Endothelial cell of umbilical vein (primary cell): ENCODE results near the gene SERPINI1. TPM values are rescaled to one million over a fixed set of nuclear protein-coding genes. Genes with fewer than 3 reads are reported as not detected.

ENCODE experiments used
- BruUV-seq: library from RNA; stranded (reverse); fragments of 400-500 nt; replicated peaks from 2 replicates; lab custom pipeline; 2021; lab: Mats Ljungman, UMichigan
- CTCF ChIA-PET: fragments of 300-600, 350-600 bp; sonication (Branson Sonifier 250); formaldehyde crosslinking; loops from one replicate; lab custom pipeline; 2021; ENCODE audit warnings: antibody characterized with exemption, inconsistent platforms; lab: Charles Lee
- POLR2A ChIA-PET: fragments of 300-600, 350-600 bp; sonication (Branson Sonifier 250); formaldehyde crosslinking; loops from one replicate; lab custom pipeline; 2021; ENCODE audit warnings: antibody characterized with exemption, inconsistent platforms; lab: Charles Lee
- DNase-seq: peaks from one replicate; pipeline ENCODE4 v3.0.0-alpha.2; 2011; ENCODE audit warnings: low read depth, low spot score
- FAIRE-seq: peaks from 2 replicates; lab custom pipeline; 2011; peaks lifted over from hg19 to GRCh38; lab: Jason Lieb, UNC
- H2AFZ ChIP-seq: 2 replicates; pipeline ENCODE4 v1.6.0; 2012; ENCODE audit warnings: low read depth, low read length, control low read depth, inconsistent platforms
- H3K27ac ChIP-seq: 2 replicates; pipeline ENCODE4 v1.5.1; 2011; ENCODE audit warnings: low read depth, mild to moderate bottlenecking, control low read depth, low read length, moderate library complexity; ENCODE audit not compliant: insufficient read depth
- H3K27me3 ChIP-seq, 2 experiments: 2 replicates each; pipeline versions ENCODE4 v1.6.0 to v1.6.1; 2011; ENCODE audit warnings: low read length in 2 of 2, mixed read lengths in 1 of 2; ENCODE audit not compliant: control insufficient read depth in 2 of 2, insufficient read depth in 2 of 2
- H3K36me3 ChIP-seq, 2 experiments: 2 replicates in 1 of 2; 3 replicates in 1 of 2; pipeline ENCODE4 v1.5.1; 2011; ENCODE audit warnings: low read length in 2 of 2, mild to moderate bottlenecking in 1 of 2, moderate library complexity in 1 of 2; ENCODE audit not compliant: control insufficient read depth in 2 of 2, insufficient read depth in 2 of 2; ENCODE audit errors: extremely low read depth in 1 of 2
- H3K4me1 ChIP-seq: 3 replicates; pipeline ENCODE4 v1.5.1; 2011; ENCODE audit warnings: mild to moderate bottlenecking, low read length; ENCODE audit not compliant: control insufficient read depth, insufficient read depth; ENCODE audit errors: extremely low read depth
- H3K4me2 ChIP-seq: 2 replicates; pipeline ENCODE4 v1.6.1; 2011; ENCODE audit warnings: low read length, control low read depth, mixed read lengths; ENCODE audit not compliant: insufficient read depth
- H3K4me3 ChIP-seq, 3 experiments: fragments of 200-600 bp in 1 of 3; sonication (generic), shearing (Covaris generic) in 1 of 3; replicated peaks in 1 of 3; 2 replicates each; pipeline ENCODE4 v1.5.1; 2011 to 2016; ENCODE audit warnings: control low read depth in 3 of 3, low read length in 3 of 3, mild to moderate bottlenecking in 2 of 3, inconsistent platforms in 1 of 3, low read depth in 1 of 3, moderate library complexity in 1 of 3; ENCODE audit not compliant: insufficient read depth in 1 of 3
- H3K79me2 ChIP-seq: 2 replicates; pipeline ENCODE4 v1.6.0; 2012; ENCODE audit warnings: low read length, inconsistent platforms; ENCODE audit not compliant: control insufficient read depth, insufficient read depth
- H3K9ac ChIP-seq: replicated peaks from 2 replicates; pipeline ENCODE3; 2011; ENCODE audit warnings: low read length, control low read depth; ENCODE audit not compliant: insufficient read depth; ENCODE audit errors: extremely low read depth
- H3K9me1 ChIP-seq: replicated peaks from 3 replicates; pipeline ENCODE4 v1.6.0; 2011; ENCODE audit warnings: mild to moderate bottlenecking, low read length; ENCODE audit not compliant: control insufficient read depth, insufficient read depth; ENCODE audit errors: extremely low read depth
- H3K9me3 ChIP-seq: replicated peaks from 2 replicates; pipeline ENCODE4 v1.5.1; 2012; ENCODE audit warnings: low read length, inconsistent platforms; ENCODE audit not compliant: control insufficient read depth, insufficient read depth
- H4K20me1 ChIP-seq: replicated peaks from 2 replicates; pipeline ENCODE3; 2011; ENCODE audit warnings: mild to moderate bottlenecking, low read length; ENCODE audit not compliant: control insufficient read depth, insufficient read depth; ENCODE audit errors: extremely low read depth
- JUN ChIP-seq: IDR thresholded peaks from 2 replicates; pipeline ENCODE4 v1.6.1; 2011; ENCODE audit warnings: borderline replicate concordance, low read depth; ENCODE audit not compliant: insufficient read length, insufficient read depth
- POLR2A ChIP-seq: IDR thresholded peaks from 2 replicates; pipeline ENCODE4 v1.6.1; 2012; ENCODE audit warnings: low read depth, mild to moderate bottlenecking, control low read depth, low read length
- POLR2AphosphoS5 ChIP-seq: IDR thresholded peaks from 2 replicates; pipeline ENCODE4 v1.6.1; 2012; ENCODE audit warnings: low read depth, mild to moderate bottlenecking, control low read depth, low read length, moderate library complexity; ENCODE audit not compliant: insufficient read depth
- dilution Hi-C: fragments of 300-500 bp; cut with MboI; formaldehyde crosslinking; loops from one replicate; pipeline ENCODE4 v1.15.0; 2019; ENCODE audit warnings: low sequenced_read_pairs; ENCODE audit not compliant: extremely low pct_ligation_motif_present
- intact Hi-C: fragments of 100-400 bp; cut with micrococcal nuclease; formaldehyde crosslinking; loops from one replicate; pipeline ENCODE4 v1.10.0; 2022
- polyA plus RNA-seq, 4 experiments: library from polyadenylated mRNA; depleted of rRNA in 3 of 4; stranded (reverse) in 3 of 4; unstranded in 1 of 4; fragments of >200 nt; gene quantifications; 2 replicates each; pipeline versions ENCODE4 v1.2.1 to v1.2.3, GENCODE V29; 2011 to 2012; ENCODE audit warnings: missing spikeins in 1 of 4
- total RNA-seq: library from RNA; stranded (reverse); gene quantifications from 2 replicates; pipeline ENCODE4 v1.2.3, GENCODE V29; 2021
- TF ChIP-seq, protein P1 (sequence below), 2 donors: IDR thresholded peaks; 1 replicate in 1 of 2; 2 replicates in 1 of 2; pipeline ENCODE4 v1.5.1; 2011; ENCODE audit warnings: low read length in 2 of 2, mild to moderate bottlenecking in 2 of 2, moderate library complexity in 2 of 2, control low read depth in 1 of 2, inconsistent platforms in 1 of 2, low read depth in 1 of 2; ENCODE audit not compliant: insufficient read depth in 1 of 2; ENCODE audit errors: extremely low read depth in 1 of 2

SERPINI1 gene
- total and polyA plus RNA-seq, 2 donors (not counting 3 experiments of a cell fraction or from before 2014, with no cell fraction given), result 0.22 to 0.28 TPM

DNA sequence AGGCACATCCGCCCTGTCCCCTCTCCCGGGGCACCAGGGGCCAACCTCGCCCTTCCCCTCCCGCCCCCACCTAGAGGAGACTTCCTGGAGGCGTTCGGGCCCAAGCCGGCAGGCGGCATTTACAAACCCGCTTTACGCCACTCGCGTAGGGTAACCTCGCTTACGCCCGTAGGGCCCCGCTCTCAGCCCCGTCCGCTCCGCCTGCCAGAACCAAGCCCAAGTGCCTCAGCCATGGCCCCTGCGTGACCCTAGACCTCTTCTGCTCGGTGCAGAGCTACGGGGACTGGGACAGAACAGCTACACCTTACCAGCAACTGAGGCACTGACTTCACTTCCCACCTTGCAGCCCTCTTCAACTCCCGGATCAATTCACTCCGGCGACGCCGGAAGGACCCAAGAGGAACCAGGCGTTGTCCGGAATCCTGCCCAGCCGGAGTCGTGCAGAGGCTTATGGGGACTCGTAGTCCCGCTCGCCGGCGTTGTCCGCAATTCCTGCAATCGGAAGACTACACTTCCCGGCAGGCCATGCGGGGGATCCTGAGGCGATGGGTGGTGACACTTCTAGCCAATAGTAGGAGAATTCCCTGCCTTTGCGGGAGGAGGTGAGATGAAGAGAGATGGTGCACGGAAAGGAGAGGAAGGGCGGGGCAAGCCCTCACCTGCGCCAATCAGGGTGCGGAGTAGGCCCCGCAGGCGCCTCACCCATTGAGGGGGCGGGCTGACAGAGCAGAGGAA is 856 bp upstream of the SERPINI1 start, which contains the start of gene PDCD10:
Gene PDCD10 (minus strand): TSS at position 395 of the 735 bp plus-strand sequence. CDS start 14,735 bp downstream, outside the sequence.
- Histone ChIP-seq H3K4me2 (peak within 1 kb of the TSS; percentile 85), H2AFZ (peak within 1 kb of the TSS; percentile 95), H3K27me3 (peaks cover 0 to 9% of the 10 kb centered on the region in 2 experiments), H3K9me3 (no peaks in the 10 kb centered on the region), H3K4me3 (peak within 1 kb of the TSS; percentile 48 to 66 (median 61)), H3K4me1 (peaks cover 10% of the 10 kb centered on the region), H3K9me1 (no peaks in the 10 kb centered on the region), H4K20me1 (peaks cover 2% of the 10 kb centered on the region), H3K79me2 (peaks cover 48% of the 10 kb centered on the region), H3K36me3 (no peaks in the 10 kb centered on the region), H3K27ac (peak within 1 kb of the TSS; percentile 21), H3K9ac (peak within 1 kb of the TSS; percentile 48)
- POLR2A ChIA-PET, result no interaction called here
- TF ChIP-seq POLR2A (peak; percentile 65), POLR2AphosphoS5 (peak; percentile 42), JUN (no peak)
- TF ChIP-seq, protein P1, sequence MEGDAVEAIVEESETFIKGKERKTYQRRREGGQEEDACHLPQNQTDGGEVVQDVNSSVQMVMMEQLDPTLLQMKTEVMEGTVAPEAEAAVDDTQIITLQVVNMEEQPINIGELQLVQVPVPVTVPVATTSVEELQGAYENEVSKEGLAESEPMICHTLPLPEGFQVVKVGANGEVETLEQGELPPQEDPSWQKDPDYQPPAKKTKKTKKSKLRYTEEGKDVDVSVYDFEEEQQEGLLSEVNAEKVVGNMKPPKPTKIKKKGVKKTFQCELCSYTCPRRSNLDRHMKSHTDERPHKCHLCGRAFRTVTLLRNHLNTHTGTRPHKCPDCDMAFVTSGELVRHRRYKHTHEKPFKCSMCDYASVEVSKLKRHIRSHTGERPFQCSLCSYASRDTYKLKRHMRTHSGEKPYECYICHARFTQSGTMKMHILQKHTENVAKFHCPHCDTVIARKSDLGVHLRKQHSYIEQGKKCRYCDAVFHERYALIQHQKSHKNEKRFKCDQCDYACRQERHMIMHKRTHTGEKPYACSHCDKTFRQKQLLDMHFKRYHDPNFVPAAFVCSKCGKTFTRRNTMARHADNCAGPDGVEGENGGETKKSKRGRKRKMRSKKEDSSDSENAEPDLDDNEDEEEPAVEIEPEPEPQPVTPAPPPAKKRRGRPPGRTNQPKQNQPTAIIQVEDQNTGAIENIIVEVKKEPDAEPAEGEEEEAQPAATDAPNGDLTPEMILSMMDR (IDR thresholded peaks at IDR 0.05; ENCODE audit: extremely low read depth in 1 of 2, insufficient read depth in 1 of 2, low read depth in 1 of 2, low read length in 2 of 2), result peak in 1 of 2 donors; percentile 8
- CTCF ChIA-PET, result interaction anchor here (1.2 to 2.8 kb wide), 3 partner anchors 9 to 354 kb away, joined by 4 to 11 read pairs (median 4); partner anchors contain the start of gene ZBBX
- dilution Hi-C loops, result no loop called here
- FAIRE-seq, result peak; percentile 95
- intact Hi-C loops, result loop anchor here (5.0 kb wide), 2 partner anchors 313 to 363 kb away; partner anchors contain the start of gene GOLIM4
- no TSS peak for BruUV-seq
- peak; percentile 97 for DNase-seq
